GM12873 (cell line): ENCODE results near the gene MFNG.

ENCODE experiments used
- TF ChIP-seq, protein P1 (sequence below): IDR thresholded peaks from 2 replicates; pipeline ENCODE4 v1.5.1; 2012; ENCODE audit warnings: low read depth, mild to moderate bottlenecking, moderate library complexity, low read length, control low read depth; ENCODE audit not compliant: insufficient read depth; ENCODE audit errors: missing control alignments

Gene MFNG

DNA sequence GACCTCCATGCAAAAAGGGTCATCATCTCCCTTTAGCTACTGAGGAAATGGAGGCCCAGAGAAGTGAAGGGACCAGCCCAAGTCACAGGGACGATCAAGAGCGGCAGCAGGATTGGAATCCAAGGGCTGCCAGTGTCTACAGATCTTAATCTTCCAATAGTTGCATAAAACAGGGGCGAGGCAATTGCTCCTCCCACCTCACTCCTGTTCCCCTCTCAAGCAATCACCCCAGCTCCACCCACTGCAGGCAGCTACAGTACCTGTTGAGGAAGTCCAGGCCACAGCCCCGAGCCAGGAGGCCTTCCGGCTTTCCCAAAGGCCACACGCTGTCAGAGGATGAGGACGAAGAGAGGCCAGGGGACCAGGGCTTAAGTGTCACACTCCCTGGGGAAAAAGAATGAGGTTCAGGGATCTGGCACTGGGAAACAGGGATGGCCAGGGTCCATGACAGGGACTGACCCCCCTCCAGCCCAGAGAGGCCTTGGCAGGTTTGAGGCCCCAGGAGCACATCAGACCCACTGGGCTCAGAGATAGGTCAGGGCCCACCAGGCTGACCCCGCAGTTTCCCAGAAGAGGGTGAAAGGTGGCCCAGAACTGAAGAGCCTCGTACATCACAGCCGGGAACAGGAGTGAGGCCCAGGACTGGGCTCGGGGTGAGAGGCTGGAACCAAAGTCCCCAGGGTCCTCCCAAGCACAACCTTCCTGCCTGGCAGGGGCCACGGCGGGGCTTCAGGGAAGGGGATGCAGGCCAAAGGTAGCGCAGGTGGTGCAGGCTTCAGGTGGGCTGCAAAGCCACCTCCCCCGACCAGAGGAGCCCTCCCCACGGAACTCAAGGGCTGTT lies 16.4 kb upstream of the MFNG start:
- TF ChIP-seq, protein P1, sequence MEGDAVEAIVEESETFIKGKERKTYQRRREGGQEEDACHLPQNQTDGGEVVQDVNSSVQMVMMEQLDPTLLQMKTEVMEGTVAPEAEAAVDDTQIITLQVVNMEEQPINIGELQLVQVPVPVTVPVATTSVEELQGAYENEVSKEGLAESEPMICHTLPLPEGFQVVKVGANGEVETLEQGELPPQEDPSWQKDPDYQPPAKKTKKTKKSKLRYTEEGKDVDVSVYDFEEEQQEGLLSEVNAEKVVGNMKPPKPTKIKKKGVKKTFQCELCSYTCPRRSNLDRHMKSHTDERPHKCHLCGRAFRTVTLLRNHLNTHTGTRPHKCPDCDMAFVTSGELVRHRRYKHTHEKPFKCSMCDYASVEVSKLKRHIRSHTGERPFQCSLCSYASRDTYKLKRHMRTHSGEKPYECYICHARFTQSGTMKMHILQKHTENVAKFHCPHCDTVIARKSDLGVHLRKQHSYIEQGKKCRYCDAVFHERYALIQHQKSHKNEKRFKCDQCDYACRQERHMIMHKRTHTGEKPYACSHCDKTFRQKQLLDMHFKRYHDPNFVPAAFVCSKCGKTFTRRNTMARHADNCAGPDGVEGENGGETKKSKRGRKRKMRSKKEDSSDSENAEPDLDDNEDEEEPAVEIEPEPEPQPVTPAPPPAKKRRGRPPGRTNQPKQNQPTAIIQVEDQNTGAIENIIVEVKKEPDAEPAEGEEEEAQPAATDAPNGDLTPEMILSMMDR, result no peak

DNA sequence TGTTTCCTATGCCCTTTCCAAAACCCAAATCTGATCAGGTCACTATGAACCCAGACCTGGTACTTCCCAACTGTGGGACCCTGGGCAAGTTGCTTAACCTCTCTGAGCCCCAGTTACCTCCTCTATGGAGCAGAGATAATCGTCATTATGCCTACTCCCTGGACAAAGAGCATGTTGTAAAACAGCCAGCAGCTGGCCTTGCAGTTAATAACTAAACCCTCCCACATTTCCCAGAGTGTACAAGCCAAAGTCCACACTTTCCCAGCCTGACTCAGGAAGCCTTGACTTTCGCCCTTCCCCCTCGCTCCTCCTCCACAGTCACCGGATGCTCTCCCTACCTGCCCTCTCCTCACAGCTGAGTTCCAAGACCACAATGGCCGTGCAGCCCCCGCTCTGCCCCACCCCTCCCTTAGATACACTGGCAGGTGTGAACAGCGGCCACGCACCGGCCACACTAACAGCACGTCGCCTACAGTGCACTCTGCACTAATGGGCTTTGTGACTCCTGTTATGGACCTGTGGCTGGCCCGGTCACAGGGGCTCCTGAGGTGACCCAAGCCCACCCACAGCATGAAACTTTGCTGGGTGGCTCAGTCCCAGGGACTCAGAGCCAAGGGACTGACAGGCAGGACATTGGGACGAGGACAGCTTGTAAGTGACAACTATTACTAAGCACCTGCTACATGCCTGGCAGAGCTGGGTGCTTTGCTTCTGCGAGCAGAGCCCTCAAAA lies 15.6 kb upstream of the MFNG start:
- TF ChIP-seq, protein P1, result no peak

DNA sequence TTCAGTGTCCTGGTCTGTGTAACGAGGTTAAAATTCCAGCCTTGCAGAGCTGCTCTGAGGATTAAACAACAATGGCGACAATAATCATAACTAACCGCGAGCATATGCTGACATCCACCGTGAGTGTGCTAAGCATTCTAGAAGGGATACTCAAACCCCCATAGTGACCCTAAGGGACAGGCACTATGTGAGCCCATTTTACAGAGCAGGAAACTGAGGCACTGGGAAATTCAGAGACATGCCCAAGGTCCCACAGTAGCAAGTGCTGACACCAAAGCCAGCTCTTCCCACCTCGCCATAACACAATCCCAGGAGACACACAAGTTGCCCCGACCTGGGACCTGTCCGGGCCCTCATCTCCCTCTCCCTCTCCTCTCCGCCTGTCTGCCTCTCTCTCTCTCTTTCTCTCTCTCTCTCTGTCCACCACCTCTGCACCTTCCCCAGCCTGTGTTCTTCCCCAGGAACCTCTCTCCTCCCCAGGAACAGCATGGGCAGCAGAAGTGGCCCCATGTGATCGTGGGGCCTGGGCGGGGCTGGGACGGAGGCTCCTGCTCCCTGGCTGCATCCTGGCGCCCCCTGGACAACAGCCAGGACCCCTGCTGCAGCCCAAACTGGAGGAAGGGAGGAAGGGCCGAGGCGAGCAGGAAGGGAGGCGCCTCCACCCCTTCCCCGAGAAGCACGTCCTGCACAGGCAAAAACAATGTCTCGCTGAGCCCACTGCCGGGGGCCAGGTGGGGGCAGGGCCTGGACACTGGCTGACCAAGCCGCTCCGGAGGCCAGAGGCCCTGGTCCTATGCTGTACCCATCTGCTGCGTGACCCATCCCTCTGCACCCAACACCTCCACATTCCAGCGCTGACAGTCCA lies 14.8 kb upstream of the MFNG start:
- TF ChIP-seq, protein P1, result no peak

DNA sequence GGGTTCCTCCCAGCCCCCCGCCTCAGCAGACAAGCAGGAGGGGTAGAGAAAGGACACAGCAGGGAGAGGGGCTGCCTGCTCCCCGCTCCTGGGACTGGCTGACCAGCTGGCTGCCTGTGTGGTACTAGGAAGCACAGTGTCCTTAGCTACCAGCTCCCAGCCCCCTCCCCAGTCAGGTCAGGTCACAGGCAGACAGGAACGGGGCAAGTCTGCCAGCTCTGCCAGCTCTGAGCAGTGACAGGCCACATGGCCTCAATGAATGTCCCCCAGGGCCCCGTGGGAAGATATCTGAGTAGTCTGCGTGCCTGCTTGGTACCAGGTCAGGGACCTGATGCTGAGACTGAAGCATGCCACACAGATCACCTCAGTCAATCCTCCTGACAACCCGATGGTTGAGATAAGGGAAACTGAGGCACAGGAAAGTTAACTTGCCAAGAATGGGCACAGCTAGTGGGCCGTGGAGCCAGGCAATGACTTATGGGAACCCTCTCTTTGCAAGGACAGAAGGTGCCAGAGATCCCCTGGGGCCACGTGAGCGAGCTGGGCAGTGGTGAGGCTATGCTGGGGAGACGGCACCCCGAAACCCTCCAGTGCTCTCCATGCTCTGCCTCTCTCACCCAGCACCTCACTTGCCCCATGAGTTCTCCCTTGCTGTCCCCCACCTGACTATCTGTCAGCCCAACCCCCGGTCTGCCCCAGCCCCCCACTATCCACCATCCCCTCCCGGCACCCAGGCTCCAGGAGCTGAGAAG lies 13.8 kb upstream of the MFNG start:
- TF ChIP-seq, protein P1, result no peak

DNA sequence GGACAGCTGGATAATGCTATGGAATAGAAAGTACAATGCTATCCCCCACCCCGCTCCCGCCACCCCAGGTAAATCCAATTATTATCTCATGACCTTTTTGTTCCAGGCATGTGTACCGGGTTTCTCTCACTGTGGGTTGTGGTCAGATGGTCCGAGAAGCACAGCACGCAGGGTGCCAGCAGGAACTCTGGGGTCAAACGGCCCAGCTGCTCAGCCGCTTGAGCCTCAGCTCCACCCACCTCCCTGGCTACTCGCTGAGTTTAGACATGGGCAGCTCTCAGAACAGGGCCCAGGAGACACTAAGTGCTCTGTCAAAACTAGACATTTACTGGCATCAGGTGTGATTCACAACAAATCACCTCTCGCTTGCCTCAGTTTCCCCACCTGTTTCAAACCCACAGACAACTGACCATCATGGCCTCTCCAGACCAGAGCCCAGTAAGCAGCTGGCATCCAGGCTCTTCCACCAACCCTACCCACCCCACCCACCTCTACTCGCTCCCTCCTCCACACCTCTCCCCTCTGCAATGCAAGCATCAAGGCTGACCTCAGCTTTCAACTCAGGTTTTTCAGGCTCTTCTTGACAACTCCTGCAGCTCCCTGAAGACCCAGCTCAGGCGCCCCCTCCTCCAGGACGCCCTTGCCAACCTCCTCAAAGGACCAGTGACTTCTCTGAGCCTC lies 13.0 kb upstream of the MFNG start:
- TF ChIP-seq, protein P1, result no peak

DNA sequence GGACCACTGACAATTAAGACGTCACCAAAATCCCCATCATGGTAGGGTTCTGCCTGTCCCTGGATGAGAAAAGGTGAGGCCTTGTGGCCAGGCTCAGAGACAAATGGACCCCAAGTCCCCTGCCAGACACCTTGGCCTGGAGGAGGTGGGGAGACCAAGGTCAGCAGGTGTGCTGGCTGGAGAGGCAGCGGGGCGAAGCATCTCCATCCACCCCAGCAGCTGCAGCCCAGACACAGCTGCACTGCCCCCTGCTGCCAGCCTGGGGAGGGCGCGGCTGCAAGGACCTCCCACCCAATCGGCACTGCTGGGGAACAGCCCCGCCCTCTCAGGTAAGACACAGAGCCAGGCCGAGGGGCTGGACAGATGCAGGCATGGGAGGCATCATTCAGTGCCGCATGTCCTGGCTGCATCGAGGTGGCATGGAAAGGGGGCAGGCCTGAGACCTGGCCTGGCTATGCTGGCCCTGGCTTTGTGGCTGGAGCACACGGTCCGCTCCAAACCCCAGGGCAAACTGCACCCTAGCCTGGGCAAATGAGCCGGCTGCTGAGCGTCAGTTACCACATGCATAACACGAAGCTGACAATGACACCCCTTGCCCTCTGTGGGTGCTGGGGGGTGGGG lies 12.2 kb upstream of the MFNG start:
- TF ChIP-seq, protein P1, result peak; percentile 87
